WTC11 (cell line): ENCODE results near the gene NFYB. TPM values are rescaled to one million over a fixed set of nuclear protein-coding genes. Genes with fewer than 3 reads are reported as not detected.

Source experiments
- ATAC-seq: fragments of 200-7000 bp; cut with Tn5 transposase; 2 replicates; pipeline ENCODE4 v1.10.0; 2021; ENCODE audit warnings: mild to moderate bottlenecking, moderate library complexity
- CTCF ChIA-PET: fragments of 300-600 bp; sonication (Branson Sonifier 250); formaldehyde crosslinking; loops from one replicate; lab custom pipeline; 2021; ENCODE audit warnings: antibody characterized with exemption; lab: Charles Lee
- POLR2A ChIA-PET: fragments of 350-600 bp; sonication (Branson Sonifier 250); formaldehyde crosslinking; loops from one replicate; lab custom pipeline; 2021; ENCODE audit warnings: antibody characterized with exemption; lab: Charles Lee
- DNase-seq: peaks from one replicate; pipeline ENCODE4 v3.0.0; 2021; ENCODE audit warnings: low spot score
- H3K27ac Mint-ChIP-seq: 2 replicates; pipeline ENCODE4 v1.8.0; 2021; ENCODE audit warnings: mixed read lengths
- H3K27me3 Mint-ChIP-seq: 2 replicates; pipeline ENCODE4 v1.8.0; 2021; ENCODE audit warnings: low read depth, mild to moderate bottlenecking, moderate library complexity, mixed read lengths
- H3K36me3 Mint-ChIP-seq: 2 replicates; pipeline ENCODE4 v1.8.0; 2021; ENCODE audit warnings: mixed read lengths
- H3K4me1 Mint-ChIP-seq: 2 replicates; pipeline ENCODE4 v1.8.0; 2022; ENCODE audit warnings: mixed read lengths
- H3K4me3 Mint-ChIP-seq: 2 replicates; pipeline ENCODE4 v1.8.0; 2021; ENCODE audit warnings: mild to moderate bottlenecking, moderate library complexity, mixed read lengths
- H3K9me3 Mint-ChIP-seq: 2 replicates; pipeline ENCODE4 v1.8.0; 2021; ENCODE audit warnings: mixed read lengths
- AR ChIP-seq: fragments of 250-450 bp; sonication (Bioruptor Pico); IDR thresholded peaks from 2 replicates; pipeline ENCODE4 v1.9.0; 2021; ENCODE audit warnings: mild to moderate bottlenecking
- ATF2 ChIP-seq: sonication (generic); formaldehyde crosslinking; IDR thresholded peaks from 2 replicates; pipeline ENCODE4 v1.8.1; 2022; ENCODE audit warnings: low read depth, missing genetic modification reagents, borderline replicate concordance
- CDX4 ChIP-seq: fragments of 250-450 bp; sonication (Bioruptor Pico); IDR thresholded peaks from 2 replicates; pipeline ENCODE4 v1.9.0; 2021; ENCODE audit warnings: moderate library complexity, mild to moderate bottlenecking, inconsistent platforms, borderline replicate concordance
- CREM ChIP-seq: sonication (generic); formaldehyde crosslinking; IDR thresholded peaks from 2 replicates; pipeline ENCODE4 v1.8.1; 2022; ENCODE audit warnings: mild to moderate bottlenecking, missing genetic modification reagents, moderate library complexity
- E2F1 ChIP-seq: sonication (generic); formaldehyde crosslinking; IDR thresholded peaks from 2 replicates; pipeline ENCODE4 v1.8.0; 2022; ENCODE audit warnings: mild to moderate bottlenecking, missing genetic modification reagents
- E2F5 ChIP-seq: sonication (generic); formaldehyde crosslinking; IDR thresholded peaks from 2 replicates; pipeline ENCODE4 v1.8.1; 2022; ENCODE audit warnings: mild to moderate bottlenecking, moderate library complexity, missing genetic modification reagents
- EMX1 ChIP-seq: fragments of 250-450 bp; sonication (Bioruptor Pico); IDR thresholded peaks from 2 replicates; pipeline ENCODE4 v1.8.0; 2021; ENCODE audit warnings: mild to moderate bottlenecking
- ETV6 ChIP-seq: sonication (generic); formaldehyde crosslinking; IDR thresholded peaks from 2 replicates; pipeline ENCODE4 v1.8.1; 2022; ENCODE audit warnings: mild to moderate bottlenecking, missing genetic modification reagents
- FOXP4 ChIP-seq: sonication (generic); formaldehyde crosslinking; IDR thresholded peaks from 2 replicates; pipeline ENCODE4 v1.8.0; 2022; ENCODE audit warnings: mild to moderate bottlenecking, missing genetic modification reagents
- IRF1 ChIP-seq: sonication (generic); formaldehyde crosslinking; IDR thresholded peaks from 2 replicates; pipeline ENCODE4 v1.8.0; 2023; ENCODE audit warnings: missing genetic modification reagents
- MAX ChIP-seq: sonication (generic); formaldehyde crosslinking; IDR thresholded peaks from 2 replicates; pipeline ENCODE4 v1.8.0; 2022; ENCODE audit warnings: mild to moderate bottlenecking, missing genetic modification reagents
- NR3C1 ChIP-seq: sonication (generic); formaldehyde crosslinking; conservative IDR thresholded peaks from 2 replicates; pipeline ENCODE4 v1.8.1; 2023; ENCODE audit warnings: low read depth, mild to moderate bottlenecking, missing genetic modification reagents
- OVOL2 ChIP-seq: fragments of 250-450 bp; sonication (Bioruptor Pico); IDR thresholded peaks from 2 replicates; pipeline ENCODE4 v1.9.0; 2021; ENCODE audit warnings: mild to moderate bottlenecking, borderline replicate concordance
- SP1 ChIP-seq: sonication (generic); formaldehyde crosslinking; conservative IDR thresholded peaks from 2 replicates; pipeline ENCODE4 v1.8.1; 2022; ENCODE audit warnings: missing genetic modification reagents
- TCF7 ChIP-seq: sonication (generic); formaldehyde crosslinking; IDR thresholded peaks from 2 replicates; pipeline ENCODE4 v1.8.0; 2022; ENCODE audit warnings: mild to moderate bottlenecking, low read depth, missing genetic modification reagents, moderate library complexity
- TEAD1 ChIP-seq: sonication (generic); formaldehyde crosslinking; IDR thresholded peaks from 2 replicates; pipeline ENCODE4 v1.8.0; 2022; ENCODE audit warnings: mild to moderate bottlenecking, missing genetic modification reagents
- TEAD4 ChIP-seq: sonication (generic); formaldehyde crosslinking; IDR thresholded peaks from 2 replicates; pipeline ENCODE4 v1.8.0; 2022; ENCODE audit warnings: mild to moderate bottlenecking, missing genetic modification reagents
- ZBTB21 ChIP-seq: sonication (generic); formaldehyde crosslinking; IDR thresholded peaks from 2 replicates; pipeline ENCODE4 v1.8.1; 2023; ENCODE audit warnings: mild to moderate bottlenecking, missing genetic modification reagents, borderline replicate concordance
- ZBTB43 ChIP-seq: sonication (generic); formaldehyde crosslinking; IDR thresholded peaks from 2 replicates; pipeline ENCODE4 v1.8.1; 2023; ENCODE audit warnings: mild to moderate bottlenecking, missing genetic modification reagents
- ZNF396 ChIP-seq: fragments of 250-450 bp; sonication (Bioruptor Pico); IDR thresholded peaks from 2 replicates; pipeline ENCODE4 v1.8.0; 2021; ENCODE audit warnings: mild to moderate bottlenecking, moderate library complexity, borderline replicate concordance
- ZNF532 ChIP-seq: fragments of 250-450 bp; sonication (Bioruptor Pico); IDR thresholded peaks from 2 replicates; pipeline ENCODE4 v1.9.0; 2021; ENCODE audit warnings: mild to moderate bottlenecking, borderline replicate concordance
- total RNA-seq: library from RNA; stranded (reverse); gene quantifications from 3 replicates; pipeline ENCODE4 v1.2.3, GENCODE V29; 2021

NFYB gene
- total RNA-seq, 1 experiment from 2014 or later = 33.0 TPM

- no peak for TF ChIP-seq TEAD4 (CRISPR knock-in tag)
- TF ChIP-seq IRF1 (CRISPR knock-in tag) = no peak
- TF ChIP-seq ZNF532 = no peak
- TF ChIP-seq ZNF396 (CRISPR knock-in tag) = no peak
- TF ChIP-seq NR3C1 (CRISPR knock-in tag) = no peak
- TF ChIP-seq ETV6 (CRISPR knock-in tag) = no peak
- no peak for TF ChIP-seq AR (CRISPR knock-in tag)
- no peak for TF ChIP-seq ATF2 (CRISPR knock-in tag)
- TF ChIP-seq OVOL2 (CRISPR knock-in tag) = no peak
- TF ChIP-seq FOXP4 (CRISPR knock-in tag) = no peak
Observed at GRCh38 chr12:104136577-104136976, 1.4 kb downstream of the NFYB start (continued).

- Mint-ChIP-seq H3K4me3 (no peak overlapping the region), H3K27me3 (peaks cover 12% of the 10 kb centered on the region), H3K36me3 (peaks cover 8% of the 10 kb centered on the region), H3K4me1 (peaks cover 29% of the 10 kb centered on the region), H3K9me3 (no peaks in the 10 kb centered on the region), H3K27ac (no peak overlapping the region)
- no peak for DNase-seq
- POLR2A ChIA-PET = no interaction called here
- CTCF ChIA-PET = no interaction called here
- ATAC-seq = no peak
- TF ChIP-seq E2F5 (CRISPR knock-in tag) (no peak), SP1 (CRISPR knock-in tag) (no peak), TCF7 (CRISPR knock-in tag) (no peak), EMX1 (CRISPR knock-in tag) (no peak), ZBTB43 (CRISPR knock-in tag) (no peak), CDX4 (no peak), MAX (no peak), TEAD1 (CRISPR knock-in tag) (no peak), E2F1 (CRISPR knock-in tag) (no peak), CREM (no peak), ZBTB21 (CRISPR knock-in tag) (no peak)
Observed at GRCh38 chr12:104134882-104135281, 3.1 kb downstream of the NFYB start.
